Pancreas (tissue), 10 donors: ENCODE measurements around the gene VSIG10L2. TPM values are rescaled to one million over a fixed set of nuclear protein-coding genes. Genes with fewer than 3 reads are reported as not detected.

ENCODE experiments used
- ATAC-seq, 4 donors: fragments of 200-7000 bp; cut with Tn5 transposase; one replicate each; pipeline versions ENCODE4 v1.8.0 to v1.9.1; 2020; ENCODE audit warnings: mild to moderate bottlenecking in 4 of 4, moderate library complexity in 4 of 4
- DNase-seq, 6 donors: peaks; one replicate each; pipeline ENCODE4 v3.0.0-alpha.2; 2020
- FAIRE-seq: peaks from 2 replicates; lab custom pipeline; 2012; peaks lifted over from hg19 to GRCh38; lab: Jason Lieb, UNC
- H3K27ac ChIP-seq, 4 donors: fragments of 200-600 bp; sonication (generic); 1 replicate in 3 of 4; 2 replicates in 1 of 4; pipeline versions ENCODE4 v1.5.0 to v1.8.0; 2020
- H3K27me3 ChIP-seq, 4 donors: fragments of 200-600 bp; one replicate each; pipeline ENCODE4 v1.8.0; 2021
- H3K36me3 ChIP-seq, 3 donors: fragments of 200-600 bp; sonication (generic) in 1 of 3; one replicate each; pipeline versions ENCODE4 v1.5.0 to v1.8.0; 2020 to 2021
- H3K4me1 ChIP-seq, 3 donors: fragments of 200-600 bp; one replicate each; pipeline ENCODE4 v1.8.0; 2021
- H3K4me3 ChIP-seq, 4 donors: fragments of 200-600 bp; sonication (generic) in 2 of 4; one replicate each; pipeline versions ENCODE4 v1.5.0 to v1.8.0; 2020 to 2021
- H3K9me3 ChIP-seq, 4 donors: fragments of 200-600 bp; one replicate each; pipeline ENCODE4 v1.8.0; 2021
- CTCF ChIP-seq, 4 donors: fragments of 200-600 bp; sonication (generic) in 3 of 4; IDR thresholded peaks; one replicate each; pipeline versions ENCODE4 v1.5.0 to v1.8.0; 2021; ENCODE audit warnings: antibody characterized with exemption in 4 of 4
- WGBS, 2 donors: extraction: QIAGEN DNeasy Blood & Tissue Kit; methylation state at CpG; one replicate each; pipeline ENCODE4 v1.1.7; 2013; 5-methylcytosine and 5-hydroxymethylcytosine counted together
- intact Hi-C, 3 donors: fragments of 100-400 bp; cut with DNase I; formaldehyde crosslinking; loops; one replicate each; pipeline versions ENCODE4 v1.11.1 to v1.14.2; 2022
- polyA plus RNA-seq, 2 donors: library from polyadenylated mRNA; stranded (reverse); fragments of 200-250 nt; gene quantifications; one replicate each; pipeline ENCODE4 v1.2.3, GENCODE V29; 2013
- total RNA-seq, 6 donors: library from RNA; stranded (reverse); fragmentation: NEBNext Ultra II Directional in 4 of 6; extraction: Animal tissue kit (Norgen Biotek cat#: 25700) in 4 of 6; gene quantifications; one replicate each; pipeline versions ENCODE4 v1.2.1 to v1.2.4, GENCODE V29; 2021 to 2023
- donor health status: healthy with polysubstance abuse.
- donor health status: DM: no; HTN: no; CAD: no; lungs with moderate emphysema.
- donor health status: DM: no; HTN: no; CAD: no.
- donor health status: control.
- donor health status: control.
- donor health status: Bipolar disorder and iron deficiency.
- donor health status: DM: yes; HTN: yes; CAD: no.
- donor health status: DM: no; HTN: no; CAD: no.
- donor health status: DM: no; HTN: no; CAD: no.
- donor health status: DM: yes; HTN: yes; CAD: no.

VSIG10L2 gene
- total RNA-seq (under 1 TPM in 2 of 6 donors, not detected in 4; 0.28 to 0.52 TPM), polyA plus RNA-seq (under 1 TPM; 0.14 to 0.15 TPM)

DNA sequence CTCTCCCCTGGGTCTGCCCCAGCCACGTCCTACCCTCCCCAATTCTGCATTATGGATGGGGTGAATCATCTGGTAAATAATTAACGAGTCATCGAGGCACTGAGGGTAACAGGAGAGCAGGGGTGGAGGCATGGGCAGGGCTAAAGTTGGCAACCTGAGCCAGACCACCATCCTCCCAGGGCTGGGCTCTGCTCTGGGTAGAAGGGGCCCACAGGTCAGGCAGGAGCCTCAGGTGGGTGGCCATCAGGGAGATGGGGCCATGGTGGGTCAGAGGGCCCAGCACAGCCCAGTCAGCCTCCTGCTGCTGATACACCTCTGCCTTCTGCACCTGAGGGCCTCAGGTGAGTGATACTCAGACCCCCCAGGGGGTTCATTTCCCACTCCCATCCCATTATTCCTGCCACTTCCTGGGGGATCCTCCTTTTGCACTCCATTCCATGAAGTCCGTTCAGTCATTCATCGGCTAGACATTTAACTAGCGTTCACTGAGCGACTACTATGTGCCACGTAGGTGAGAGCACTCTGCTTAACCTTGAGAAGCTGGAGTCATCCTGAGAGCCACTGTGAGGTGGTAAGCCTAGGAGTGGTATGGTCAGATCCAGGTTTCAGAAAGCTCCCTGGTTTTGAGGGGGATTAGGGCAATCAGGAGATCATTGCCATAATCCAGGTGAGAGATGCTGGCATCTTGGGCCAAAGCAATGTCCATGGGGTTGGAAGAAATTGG is at the start of gene VSIG10L2:
TSS of gene VSIG10L2 (plus strand) at position 248 of the 724 bp plus-strand sequence. CDS start at position 260, 12 bp downstream.
- WGBS, 2 donors, result 69 to 72% methylated on average over 8 of the region's 8 CpGs
- no peak for TF ChIP-seq CTCF (IDR thresholded peaks at IDR 0.05)
- no peak for FAIRE-seq

DNA sequence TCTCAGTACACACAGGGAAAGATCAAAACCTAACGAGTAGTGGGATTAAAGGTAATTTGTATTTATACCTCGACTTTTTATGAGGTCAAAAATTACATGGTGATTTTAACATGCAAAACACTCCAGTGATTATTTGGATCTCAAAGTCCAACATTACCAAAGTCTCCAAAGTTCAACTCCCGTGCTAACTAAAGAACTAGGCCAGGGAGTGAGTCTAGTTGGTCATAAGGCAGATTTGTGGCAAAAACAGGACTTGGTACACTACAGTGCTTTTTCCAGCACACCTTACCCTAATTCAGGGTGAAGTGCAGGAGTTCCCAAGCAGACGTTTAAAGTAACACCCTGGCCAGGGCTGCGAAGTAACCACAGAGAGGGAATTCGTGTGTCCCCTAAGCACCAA is 44.0 kb upstream of the VSIG10L2 start:
- ATAC-seq (no peak), FAIRE-seq (no peak), DNase-seq (no peak)
- Histone ChIP-seq H3K27ac (no peak overlapping the region), H3K4me3 (peak overlapping the region in 1 of 4 donors; percentile 75), H3K27me3 (no peaks in the 10 kb centered on the region), H3K9me3 (no peaks in the 10 kb centered on the region), H3K36me3 (no peaks in the 10 kb centered on the region), H3K4me1 (peaks cover 0 to 12% (median 6%) of the 10 kb centered on the region in 3 donors)
- intact Hi-C loops, result no loop called here
- no peak for TF ChIP-seq CTCF (IDR thresholded peaks at IDR 0.05)
- 73 to 75% methylated on average over 6 of the region's 6 CpGs for WGBS, 2 donors

More for the DNA sequence above, at the start of gene VSIG10L2:
- ATAC-seq (no peak), DNase-seq (no peak)
- no peaks in the 10 kb centered on the region for H3K36me3 ChIP-seq
- H3K4me1 ChIP-seq, result no peaks in the 10 kb centered on the region
- no peak within 1 kb of the TSS for H3K27ac ChIP-seq
- H3K4me3 ChIP-seq, result no peak within 1 kb of the TSS
- no peaks in the 10 kb centered on the region for H3K27me3 ChIP-seq
- intact Hi-C loops, result no loop called here
- H3K9me3 ChIP-seq, result no peaks in the 10 kb centered on the region

DNA sequence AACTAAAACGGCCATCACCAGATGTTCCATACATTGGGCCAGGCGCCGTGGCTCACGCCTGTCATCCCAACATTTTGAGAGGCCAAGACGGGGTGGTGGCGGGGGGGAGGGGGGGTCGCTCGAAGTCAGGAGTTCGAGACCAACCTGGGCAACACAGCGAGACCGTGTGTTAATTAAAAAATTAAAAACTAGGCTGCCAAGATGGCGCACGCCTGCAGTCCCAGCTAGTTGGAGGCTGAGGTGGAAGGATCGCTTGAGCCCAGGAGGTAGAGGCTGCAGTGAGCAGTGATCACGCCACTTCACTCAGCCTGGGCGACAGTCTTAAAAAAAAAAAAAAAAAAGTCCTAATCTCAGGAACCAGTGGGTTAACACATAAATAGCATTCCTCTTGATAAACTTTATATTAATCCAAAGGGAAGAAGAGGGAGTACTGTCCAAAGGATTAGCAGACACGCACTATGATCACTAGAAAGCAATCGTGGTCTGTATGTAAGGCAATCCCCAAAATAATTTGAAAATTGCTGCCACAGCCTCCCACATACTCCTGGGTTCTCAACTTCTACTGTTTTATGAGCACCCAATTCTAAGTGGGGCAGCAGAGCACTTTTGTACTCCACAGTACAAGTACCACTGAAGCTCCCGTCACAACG is 43.4 kb upstream of the VSIG10L2 start:
- Histone ChIP-seq H3K27me3 (no peaks in the 10 kb centered on the region), H3K27ac (peak overlapping the region; percentile 36 to 83 (median 54)), H3K4me3 (peak overlapping the region; percentile 44 to 75 (median 52)), H3K9me3 (no peaks in the 10 kb centered on the region), H3K4me1 (peaks cover 0 to 12% (median 6%) of the 10 kb centered on the region in 3 donors), H3K36me3 (no peaks in the 10 kb centered on the region)
- DNase-seq (no peak), ATAC-seq (peak in 1 of 4 donors; percentile 20), FAIRE-seq (no peak)
- intact Hi-C loops, result no loop called here
- WGBS, 2 donors, result 35 to 42% methylated on average over 20 of the region's 20 CpGs
- TF ChIP-seq CTCF (IDR thresholded peaks at IDR 0.05), result no peak

DNA sequence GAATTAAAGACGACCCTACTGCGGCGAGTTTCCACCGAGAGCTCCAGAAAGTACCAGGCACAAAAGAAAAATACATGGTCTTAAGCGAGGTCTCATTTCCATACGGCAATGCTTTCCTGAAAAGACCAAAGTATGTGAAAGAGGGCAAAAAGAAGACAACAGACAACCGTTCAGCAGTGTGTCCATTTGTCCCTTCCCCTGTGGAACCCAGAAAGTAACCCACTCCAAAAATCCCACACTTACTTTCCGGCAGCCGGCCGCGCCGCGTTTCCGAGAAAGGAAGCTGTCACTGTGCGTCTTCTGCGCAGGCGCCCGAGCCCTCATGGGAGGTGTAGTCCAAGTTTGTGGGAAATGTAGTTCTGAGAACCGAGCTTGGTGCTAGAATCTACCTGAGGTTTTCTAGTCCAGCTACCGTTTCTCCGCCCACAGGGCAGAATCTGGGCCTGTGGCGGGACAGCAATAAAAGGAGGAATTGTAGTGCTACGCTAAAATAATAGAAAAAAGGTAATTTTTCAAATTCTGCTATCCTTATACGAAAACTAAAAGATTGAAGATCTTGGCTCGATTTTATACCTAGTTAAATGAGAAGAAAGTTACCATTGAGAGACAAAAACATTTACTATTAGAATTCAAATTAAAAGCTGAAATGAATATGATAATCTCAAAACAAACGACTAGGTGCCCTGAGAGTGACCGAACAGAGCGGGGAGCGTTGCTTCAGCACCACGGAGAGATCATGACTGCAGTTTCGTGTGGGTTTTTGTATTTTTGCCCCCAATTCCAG is 42.7 kb upstream of the VSIG10L2 start, which contains the start of gene PUS3:
TSS of gene PUS3 (minus strand) at position 280 of the 784 bp plus-strand sequence. CDS start 6,922 bp downstream, outside the sequence.
- no peak for TF ChIP-seq CTCF (IDR thresholded peaks at IDR 0.05)

More for the DNA sequence above, 42.7 kb upstream of the VSIG10L2 start, which contains the start of gene PUS3:
- Histone ChIP-seq H3K27ac (peak within 1 kb of the TSS; percentile 36 to 83 (median 54)), H3K27me3 (no peaks in the 10 kb centered on the region), H3K9me3 (no peaks in the 10 kb centered on the region), H3K4me3 (peak within 1 kb of the TSS; percentile 44 to 75 (median 52)), H3K36me3 (no peaks in the 10 kb centered on the region), H3K4me1 (peaks cover 0 to 12% (median 6%) of the 10 kb centered on the region in 3 donors)
- intact Hi-C loops, result no loop called here
- DNase-seq (peak; percentile 87 to 97 (median 90)), FAIRE-seq (peak; percentile 67), ATAC-seq (peak; percentile 96 to 98 (median 97))
- WGBS, 2 donors, result 1 to 2% methylated on average over 31 of the region's 31 CpGs
